ENCODE data around the gene SLC29A3.

The SLC29A3 gene

DNA sequence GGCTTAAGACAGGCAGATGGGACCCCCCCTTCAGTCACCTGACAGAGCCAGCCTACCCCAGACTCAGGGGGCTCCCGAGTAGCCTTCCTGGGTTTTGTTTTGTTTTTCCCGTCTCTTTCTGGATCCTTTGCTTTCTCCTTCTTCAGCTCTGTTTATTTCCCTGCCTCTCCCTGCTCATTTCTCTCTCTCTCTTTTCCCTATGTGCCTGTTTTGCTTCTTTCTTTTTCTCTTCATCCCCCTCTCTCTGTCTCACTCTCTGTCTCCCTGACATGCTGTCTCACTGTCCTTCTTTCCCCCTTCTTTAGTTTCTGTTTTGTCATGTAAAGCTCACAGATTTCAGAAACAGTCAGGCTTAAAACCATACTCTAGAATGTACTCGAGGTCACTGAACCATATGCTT is 38.2 kb upstream of the SLC29A3 start:
- no peak overlapping the region for H3K4me2 ChIP-seq (ENCODE audit: insufficient read depth, low read length)
- H4K20me1 ChIP-seq (ENCODE audit: insufficient read depth, low read length), result peaks cover 8% of the 10 kb centered on the region; the same call in 1 of the 2 replicates
- H3K9me3 ChIP-seq (ENCODE audit: insufficient read depth, low read length, severe bottlenecking), result no peaks in the 10 kb centered on the region
- H3K36me3 ChIP-seq (ENCODE audit: insufficient read depth, low read length), result no peaks in the 10 kb centered on the region
- H3K9ac ChIP-seq (ENCODE audit: low read depth, low read length), result no peak overlapping the region
- H3K27me3 ChIP-seq (ENCODE audit: insufficient read depth, low read length, poor library complexity), result no peaks in the 10 kb centered on the region
- H3K4me3 ChIP-seq (ENCODE audit: low read depth in 1 of 2, low read length in 2 of 2), result no peak overlapping the region
- TF ChIP-seq EZH2 (IDR thresholded peaks at IDR 0.05; ENCODE audit: borderline replicate concordance, low read depth, low read length, severe bottlenecking), result no peak
- no peak for ATAC-seq (ENCODE audit: insufficient read depth, low read depth)
- no peak overlapping the region for H3K27ac ChIP-seq (ENCODE audit: low read length)
- no peak overlapping the region for H2AFZ ChIP-seq (ENCODE audit: low read depth, low read length)
- DNase-seq, result no peak
- H3K79me2 ChIP-seq (ENCODE audit: insufficient read depth, low read length), result no peaks in the 10 kb centered on the region
- no peaks in the 10 kb centered on the region for H3K4me1 ChIP-seq (ENCODE audit: insufficient read depth, low read length)

DNA sequence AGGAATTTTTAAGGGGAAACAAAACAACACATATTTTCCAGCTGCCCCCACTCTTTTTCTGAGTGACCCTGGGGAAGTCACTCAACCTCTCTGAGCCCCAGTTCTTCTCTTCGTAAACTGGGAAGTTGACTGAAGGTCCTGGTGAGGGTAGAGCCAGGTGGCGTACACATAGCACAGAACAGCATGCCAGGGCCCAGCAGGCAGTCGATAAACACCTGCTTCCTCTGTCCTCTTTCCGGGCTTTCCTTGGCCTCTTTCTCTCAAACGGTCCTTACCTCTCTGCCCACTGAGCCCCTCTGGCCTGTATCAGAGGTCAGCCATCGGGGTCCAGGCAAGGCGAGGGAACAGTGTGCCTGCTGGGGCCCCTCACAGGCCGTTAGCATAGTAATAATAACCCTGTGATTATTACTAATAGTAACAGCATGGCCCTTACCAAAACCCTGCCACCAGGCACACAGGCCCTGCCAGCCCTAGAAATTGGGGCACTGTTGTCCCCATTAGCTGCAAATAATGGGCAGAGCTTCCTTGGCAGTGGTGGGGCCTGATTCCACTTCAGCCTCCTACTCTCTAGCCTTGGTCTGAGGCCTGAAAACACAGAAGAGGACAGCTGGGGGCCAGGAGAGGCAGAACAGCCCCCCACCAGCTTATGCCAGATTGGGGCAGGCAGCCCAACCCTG is 37.3 kb upstream of the SLC29A3 start:
- H3K27ac ChIP-seq (ENCODE audit: low read length), result no peak overlapping the region
- no peaks in the 10 kb centered on the region for H3K36me3 ChIP-seq (ENCODE audit: insufficient read depth, low read length)
- TF ChIP-seq, protein P1, sequence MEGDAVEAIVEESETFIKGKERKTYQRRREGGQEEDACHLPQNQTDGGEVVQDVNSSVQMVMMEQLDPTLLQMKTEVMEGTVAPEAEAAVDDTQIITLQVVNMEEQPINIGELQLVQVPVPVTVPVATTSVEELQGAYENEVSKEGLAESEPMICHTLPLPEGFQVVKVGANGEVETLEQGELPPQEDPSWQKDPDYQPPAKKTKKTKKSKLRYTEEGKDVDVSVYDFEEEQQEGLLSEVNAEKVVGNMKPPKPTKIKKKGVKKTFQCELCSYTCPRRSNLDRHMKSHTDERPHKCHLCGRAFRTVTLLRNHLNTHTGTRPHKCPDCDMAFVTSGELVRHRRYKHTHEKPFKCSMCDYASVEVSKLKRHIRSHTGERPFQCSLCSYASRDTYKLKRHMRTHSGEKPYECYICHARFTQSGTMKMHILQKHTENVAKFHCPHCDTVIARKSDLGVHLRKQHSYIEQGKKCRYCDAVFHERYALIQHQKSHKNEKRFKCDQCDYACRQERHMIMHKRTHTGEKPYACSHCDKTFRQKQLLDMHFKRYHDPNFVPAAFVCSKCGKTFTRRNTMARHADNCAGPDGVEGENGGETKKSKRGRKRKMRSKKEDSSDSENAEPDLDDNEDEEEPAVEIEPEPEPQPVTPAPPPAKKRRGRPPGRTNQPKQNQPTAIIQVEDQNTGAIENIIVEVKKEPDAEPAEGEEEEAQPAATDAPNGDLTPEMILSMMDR (IDR thresholded peaks at IDR 0.05; ENCODE audit: borderline replicate concordance, extremely low read depth, low read length, poor library complexity, severe bottlenecking), result no peak
- TF ChIP-seq EZH2 (IDR thresholded peaks at IDR 0.05; ENCODE audit: borderline replicate concordance, low read depth, low read length, severe bottlenecking), result no peak
- H4K20me1 ChIP-seq (ENCODE audit: insufficient read depth, low read length), result peaks cover 15% of the 10 kb centered on the region
- H3K4me2 ChIP-seq (ENCODE audit: insufficient read depth, low read length), result no peak overlapping the region
- H3K4me1 ChIP-seq (ENCODE audit: insufficient read depth, low read length), result no peaks in the 10 kb centered on the region
- DNase-seq (no peak), ATAC-seq (ENCODE audit: insufficient read depth, low read depth) (no peak)
- H2AFZ ChIP-seq (ENCODE audit: low read depth, low read length), result no peak overlapping the region
- H3K27me3 ChIP-seq (ENCODE audit: insufficient read depth, low read length, poor library complexity), result no peaks in the 10 kb centered on the region
- H3K9ac ChIP-seq (ENCODE audit: low read depth, low read length), result no peak overlapping the region
- H3K9me3 ChIP-seq (ENCODE audit: insufficient read depth, low read length, severe bottlenecking), result no peaks in the 10 kb centered on the region
- H3K79me2 ChIP-seq (ENCODE audit: insufficient read depth, low read length), result no peaks in the 10 kb centered on the region
- no peak overlapping the region for H3K4me3 ChIP-seq (ENCODE audit: low read depth in 1 of 2, low read length in 2 of 2)

DNA sequence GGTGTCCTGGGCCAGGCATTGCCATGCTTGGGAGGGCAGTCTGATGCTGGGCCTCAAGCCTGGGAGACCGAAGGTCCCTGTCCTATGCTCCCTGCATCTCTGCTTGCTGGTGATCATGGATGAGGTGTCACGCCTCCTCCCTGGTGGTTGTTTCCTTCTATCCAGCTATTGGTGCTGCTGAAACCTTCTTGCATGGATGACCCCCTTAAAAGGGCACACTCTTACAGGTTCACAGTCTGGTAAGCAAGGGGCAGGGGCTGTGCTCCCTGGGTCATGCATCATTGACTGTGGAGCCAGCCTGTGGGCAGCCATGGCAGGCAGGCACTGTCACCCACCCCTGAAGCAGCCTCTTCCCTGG is 36.8 kb upstream of the SLC29A3 start:
- H3K36me3 ChIP-seq (ENCODE audit: insufficient read depth, low read length), result no peaks in the 10 kb centered on the region
- no peaks in the 10 kb centered on the region for H3K27me3 ChIP-seq (ENCODE audit: insufficient read depth, low read length, poor library complexity)
- H3K27ac ChIP-seq (ENCODE audit: low read length), result no peak overlapping the region
- no peaks in the 10 kb centered on the region for H3K4me1 ChIP-seq (ENCODE audit: insufficient read depth, low read length)
- H2AFZ ChIP-seq (ENCODE audit: low read depth, low read length), result no peak overlapping the region
- no peak overlapping the region for H3K9ac ChIP-seq (ENCODE audit: low read depth, low read length)
- H3K79me2 ChIP-seq (ENCODE audit: insufficient read depth, low read length), result no peaks in the 10 kb centered on the region
- H3K4me2 ChIP-seq (ENCODE audit: insufficient read depth, low read length), result no peak overlapping the region
- ATAC-seq (ENCODE audit: insufficient read depth, low read depth) (no peak), DNase-seq (no peak)
- no peak for TF ChIP-seq EZH2 (IDR thresholded peaks at IDR 0.05; ENCODE audit: borderline replicate concordance, low read depth, low read length, severe bottlenecking)
- TF ChIP-seq, protein P1 (IDR thresholded peaks at IDR 0.05; ENCODE audit: borderline replicate concordance, extremely low read depth, low read length, poor library complexity, severe bottlenecking), result no peak
- no peaks in the 10 kb centered on the region for H3K9me3 ChIP-seq (ENCODE audit: insufficient read depth, low read length, severe bottlenecking)
- peaks cover 15% of the 10 kb centered on the region for H4K20me1 ChIP-seq (ENCODE audit: insufficient read depth, low read length)
- H3K4me3 ChIP-seq (ENCODE audit: low read depth in 1 of 2, low read length in 2 of 2), result no peak overlapping the region

DNA sequence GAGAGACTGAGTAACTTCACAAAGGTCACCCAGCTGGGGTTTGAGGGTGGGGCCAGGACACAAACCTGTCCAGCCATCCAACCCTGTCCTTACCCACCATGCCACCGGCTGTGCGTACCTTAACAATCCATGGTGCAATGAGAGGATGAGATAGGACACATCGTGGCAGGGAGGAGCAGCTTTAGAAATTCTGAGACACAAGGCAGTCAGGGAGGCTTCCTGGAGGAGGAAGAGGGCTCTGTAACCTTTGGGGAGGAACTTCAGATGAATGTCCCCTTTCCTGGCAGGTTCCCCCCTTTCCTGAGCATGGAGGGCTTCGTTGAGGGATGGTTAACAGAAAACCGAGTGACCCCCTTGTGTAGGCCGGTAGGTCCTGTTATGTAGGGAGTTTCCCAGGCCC is 35.6 kb upstream of the SLC29A3 start:
- TF ChIP-seq, protein P1 (IDR thresholded peaks at IDR 0.05; ENCODE audit: borderline replicate concordance, extremely low read depth, low read length, poor library complexity, severe bottlenecking), result no peak
- no peak for TF ChIP-seq EZH2 (IDR thresholded peaks at IDR 0.05; ENCODE audit: borderline replicate concordance, low read depth, low read length, severe bottlenecking)
- Histone ChIP-seq H3K4me3 (ENCODE audit: low read depth in 1 of 2, low read length in 2 of 2) (no peak overlapping the region), H3K79me2 (ENCODE audit: insufficient read depth, low read length) (no peaks in the 10 kb centered on the region), H3K9me3 (ENCODE audit: insufficient read depth, low read length, severe bottlenecking) (no peaks in the 10 kb centered on the region), H3K36me3 (ENCODE audit: insufficient read depth, low read length) (no peaks in the 10 kb centered on the region), H3K27me3 (ENCODE audit: insufficient read depth, low read length, poor library complexity) (no peaks in the 10 kb centered on the region), H2AFZ (ENCODE audit: low read depth, low read length) (no peak overlapping the region), H4K20me1 (ENCODE audit: insufficient read depth, low read length) (peaks cover 15% of the 10 kb centered on the region), H3K4me2 (ENCODE audit: insufficient read depth, low read length) (no peak overlapping the region), H3K4me1 (ENCODE audit: insufficient read depth, low read length) (no peaks in the 10 kb centered on the region), H3K27ac (ENCODE audit: low read length) (no peak overlapping the region), H3K9ac (ENCODE audit: low read depth, low read length) (no peak overlapping the region)
- no peak for DNase-seq
- ATAC-seq (ENCODE audit: insufficient read depth, low read depth), result no peak

All from DND-41 (cell line).